Subcutaneous adipose tissue (tissue), 4 donors: ENCODE measurements around the gene TCF23. TPM values are rescaled to one million over a fixed set of nuclear protein-coding genes. Genes with fewer than 3 reads are reported as not detected.

Source experiments
- total RNA-seq, 4 donors: library from RNA; depleted of rRNA; stranded (reverse); fragments of >200 nt; gene quantifications; one replicate each; pipeline ENCODE4 v1.1.0, GENCODE V29; 2016
- TF ChIP-seq, protein P1 (sequence below): fragments of 450-650 bp; IDR thresholded peaks from one replicate; pipeline ENCODE4 v1.5.1; 2016; ENCODE audit warnings: low read depth, mild to moderate bottlenecking, control low read depth, antibody characterized with exemption, moderate library complexity

The TCF23 gene
- total RNA-seq, 4 donors from 2014 or later, result under 0.01 TPM; not detected in 3

DNA sequence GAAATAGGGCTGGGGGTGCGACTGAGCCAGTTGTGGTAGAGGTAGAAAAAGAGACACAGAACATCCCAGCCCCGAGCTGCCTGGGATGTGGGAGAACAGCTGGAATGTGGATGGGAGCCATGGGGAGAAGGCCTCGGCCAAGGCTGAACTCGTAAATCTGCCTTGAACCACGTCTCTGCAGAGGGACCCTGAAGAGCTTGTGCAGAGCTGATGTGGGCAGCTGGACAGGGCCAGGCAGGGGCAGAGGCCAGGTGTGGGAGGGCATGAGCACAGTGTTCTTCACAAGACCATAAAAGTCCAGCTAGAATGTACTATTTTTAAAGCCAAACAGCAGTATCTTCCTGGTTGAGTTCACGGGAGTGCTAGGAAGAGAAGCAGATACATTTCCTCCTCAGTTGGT is 5.7 kb downstream of the TCF23 start:
- TF ChIP-seq, protein P1, sequence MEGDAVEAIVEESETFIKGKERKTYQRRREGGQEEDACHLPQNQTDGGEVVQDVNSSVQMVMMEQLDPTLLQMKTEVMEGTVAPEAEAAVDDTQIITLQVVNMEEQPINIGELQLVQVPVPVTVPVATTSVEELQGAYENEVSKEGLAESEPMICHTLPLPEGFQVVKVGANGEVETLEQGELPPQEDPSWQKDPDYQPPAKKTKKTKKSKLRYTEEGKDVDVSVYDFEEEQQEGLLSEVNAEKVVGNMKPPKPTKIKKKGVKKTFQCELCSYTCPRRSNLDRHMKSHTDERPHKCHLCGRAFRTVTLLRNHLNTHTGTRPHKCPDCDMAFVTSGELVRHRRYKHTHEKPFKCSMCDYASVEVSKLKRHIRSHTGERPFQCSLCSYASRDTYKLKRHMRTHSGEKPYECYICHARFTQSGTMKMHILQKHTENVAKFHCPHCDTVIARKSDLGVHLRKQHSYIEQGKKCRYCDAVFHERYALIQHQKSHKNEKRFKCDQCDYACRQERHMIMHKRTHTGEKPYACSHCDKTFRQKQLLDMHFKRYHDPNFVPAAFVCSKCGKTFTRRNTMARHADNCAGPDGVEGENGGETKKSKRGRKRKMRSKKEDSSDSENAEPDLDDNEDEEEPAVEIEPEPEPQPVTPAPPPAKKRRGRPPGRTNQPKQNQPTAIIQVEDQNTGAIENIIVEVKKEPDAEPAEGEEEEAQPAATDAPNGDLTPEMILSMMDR, result no peak

DNA sequence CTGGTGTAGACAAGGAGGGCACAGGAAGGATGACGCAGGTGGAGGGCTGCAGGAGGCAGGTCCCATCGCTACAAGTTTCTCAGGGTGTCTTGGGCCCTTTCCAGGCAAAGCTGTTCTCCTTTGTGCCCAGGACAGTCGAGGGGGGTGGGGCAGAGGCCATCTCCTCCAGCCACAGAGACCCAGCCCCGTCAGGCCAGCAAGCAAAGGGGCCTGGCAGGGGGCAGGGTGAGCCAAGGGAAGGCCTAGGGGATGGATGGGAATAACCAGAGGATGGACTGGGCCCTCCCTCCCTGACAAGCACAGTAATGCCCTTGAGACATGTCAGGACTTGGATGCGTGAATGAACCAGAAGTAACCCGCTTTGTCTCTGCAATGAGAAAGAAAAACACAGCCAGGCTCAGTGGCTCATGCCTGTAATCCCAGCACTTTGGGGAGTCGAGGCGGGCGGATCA is 6.3 kb downstream of the TCF23 start:
- TF ChIP-seq, protein P1, result no peak

DNA sequence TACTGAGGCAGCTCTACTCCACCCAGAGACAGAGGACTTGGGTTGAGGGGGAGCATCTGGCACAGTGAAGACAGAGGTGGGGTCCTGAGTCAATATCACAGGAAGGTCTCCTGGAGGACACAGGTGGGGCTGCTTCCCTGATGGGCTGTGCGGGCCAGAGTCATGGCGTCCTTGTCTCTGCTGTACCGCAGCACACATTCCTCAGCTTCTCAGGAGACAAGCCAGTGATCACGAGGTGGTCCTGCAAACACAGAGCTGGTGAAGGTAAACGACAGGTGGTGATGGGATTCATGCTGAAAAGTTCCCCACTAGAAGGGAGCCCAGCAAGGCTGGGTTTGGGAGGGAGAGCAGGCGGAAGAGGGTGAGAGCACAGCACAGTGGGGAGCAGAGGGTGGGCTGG is 9.7 kb downstream of the TCF23 start:
- TF ChIP-seq, protein P1, result no peak

DNA sequence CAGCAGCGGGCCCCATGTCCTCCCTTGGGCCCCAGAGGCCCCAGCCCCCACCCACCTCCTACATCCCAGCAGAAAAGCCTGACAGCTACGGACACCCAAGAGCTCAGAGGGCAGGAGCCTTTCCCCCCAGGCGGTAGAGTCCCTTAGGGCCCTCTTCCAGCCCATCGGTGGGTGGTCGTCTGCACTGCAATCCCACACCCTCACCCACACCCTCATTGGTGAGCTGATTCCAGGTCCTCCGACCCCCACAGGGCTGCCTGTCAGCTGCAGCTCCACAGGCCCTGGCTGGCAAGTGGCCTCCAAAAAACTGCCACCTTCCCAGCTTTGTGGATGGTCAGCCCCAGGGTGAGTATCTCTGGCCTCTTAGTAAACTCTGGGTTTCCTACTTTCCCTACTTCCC is 10.5 kb downstream of the TCF23 start:
- TF ChIP-seq, protein P1, result no peak

DNA sequence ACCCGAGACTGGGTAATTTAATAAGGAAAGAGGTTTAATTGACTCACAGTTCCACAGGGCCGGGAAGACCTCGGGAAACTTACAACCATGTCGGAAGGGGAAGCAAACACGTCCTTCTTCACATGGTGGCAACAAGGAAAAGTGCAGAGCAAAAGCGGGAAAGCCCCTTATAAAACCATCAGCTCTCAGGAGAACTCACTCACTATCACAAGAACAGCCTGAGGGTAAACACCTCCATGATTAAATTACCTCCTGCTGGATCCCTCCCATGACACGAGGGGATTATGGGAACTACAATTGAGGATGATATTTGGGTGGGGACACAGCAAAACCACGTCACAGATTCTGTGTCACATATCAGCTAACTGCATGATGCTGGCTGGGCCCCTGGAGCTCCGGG is 11.4 kb downstream of the TCF23 start:
- TF ChIP-seq, protein P1, result no peak

DNA sequence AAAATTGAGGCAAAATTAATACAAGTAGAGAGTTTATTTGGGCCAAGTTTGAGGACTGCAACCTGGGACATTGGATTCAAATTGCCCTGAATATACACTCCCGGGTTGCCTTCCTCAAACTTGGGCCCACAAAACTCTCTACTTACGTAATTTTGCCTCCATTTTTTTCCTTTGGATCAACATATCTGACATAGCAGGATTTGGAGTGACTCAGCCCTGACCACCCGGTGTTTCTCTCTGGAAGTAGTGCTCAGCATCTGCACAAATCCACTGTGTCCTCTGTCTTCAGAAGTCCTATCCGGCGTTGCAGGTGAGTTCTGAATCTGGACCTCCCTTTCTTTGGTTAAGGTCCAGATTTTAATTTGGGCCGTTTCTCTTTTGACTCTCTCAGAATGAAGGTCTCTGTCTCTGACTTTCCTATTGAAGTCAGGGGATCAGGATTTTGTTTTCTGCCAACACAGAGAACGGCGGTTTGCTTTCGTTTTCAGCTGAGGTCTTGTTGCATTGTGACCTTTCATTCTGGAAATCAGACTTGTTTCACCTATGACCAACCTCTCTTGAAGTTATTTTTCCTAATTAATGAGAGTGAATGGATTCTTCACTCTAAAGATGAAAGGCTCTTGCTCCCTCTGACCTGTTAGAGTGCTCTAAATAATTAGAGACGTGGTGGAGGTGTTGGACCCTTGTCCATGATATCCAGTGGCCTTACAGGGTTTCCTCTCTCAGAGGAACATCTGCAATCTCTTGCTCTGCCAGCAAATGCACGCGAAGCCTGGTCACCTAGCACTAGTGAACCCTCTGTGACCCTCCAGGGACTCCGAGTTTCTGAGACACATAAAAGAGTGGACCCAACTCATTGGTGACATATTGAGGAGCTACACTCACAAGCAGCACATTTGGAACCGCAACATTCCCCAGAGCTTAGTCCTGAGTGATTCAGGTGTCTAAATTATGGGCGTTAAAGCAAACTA is 13.6 kb downstream of the TCF23 start:
- TF ChIP-seq, protein P1, result no peak

DNA sequence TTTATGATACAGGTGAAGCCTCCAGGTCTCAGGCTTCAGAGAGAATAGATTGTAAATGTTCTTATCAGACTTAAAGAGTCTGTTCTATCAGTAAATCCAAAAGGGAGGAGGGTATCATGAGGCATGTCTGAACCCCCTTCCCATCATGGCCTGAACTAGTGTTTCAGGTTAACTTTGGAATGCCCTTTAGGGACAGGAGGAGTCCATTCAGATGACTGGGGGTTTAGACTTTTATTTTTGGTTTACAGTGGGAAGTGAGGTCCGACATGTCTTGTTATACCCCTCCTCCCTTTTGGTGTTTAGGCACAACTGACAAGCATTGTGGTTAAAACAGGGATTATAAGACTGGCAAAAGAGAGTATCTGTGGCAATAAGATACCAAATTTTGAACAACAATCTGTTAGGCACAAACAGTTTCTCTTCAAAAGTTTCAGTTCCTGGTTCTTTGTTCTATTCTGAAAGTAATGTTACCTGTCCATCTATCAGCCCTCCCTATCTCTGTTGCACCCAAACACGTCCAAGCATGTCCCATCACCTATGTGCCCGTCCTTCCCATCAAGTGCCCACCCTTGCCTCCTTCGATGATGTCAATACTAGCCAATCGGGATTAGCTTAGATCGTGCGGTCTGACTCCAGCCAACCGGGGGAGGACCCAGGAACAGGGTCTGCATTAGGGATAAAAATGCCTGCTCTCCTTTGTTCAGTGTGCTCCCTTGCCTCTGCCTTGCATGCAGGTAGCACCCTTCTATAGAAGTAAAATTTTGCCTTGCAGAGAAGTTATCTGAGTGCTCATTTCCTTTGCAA is 16.4 kb downstream of the TCF23 start:
- TF ChIP-seq, protein P1, result no peak
